Mucosa of rectum (tissue), 2 donors: Measurements from ENCODE around the gene MARCHF10.
A peak's percentile ranks its signal among the peaks of the same experiment; 100 is the strongest.

Experiments
- H3K27ac ChIP-seq, 2 donors: one replicate each; pipeline ENCODE4 v1.7.0; 2013; ENCODE audit warnings: inconsistent platforms in 2 of 2, low read depth in 2 of 2, low read length in 2 of 2
- H3K27me3 ChIP-seq, 2 donors: one replicate each; pipeline ENCODE4 v1.7.0; 2013; ENCODE audit warnings: low read length in 2 of 2; ENCODE audit not compliant: control insufficient read depth in 2 of 2, insufficient read depth in 2 of 2
- H3K36me3 ChIP-seq, 2 donors: one replicate each; pipeline ENCODE4 v1.7.0; 2013; ENCODE audit warnings: low read length in 2 of 2; ENCODE audit not compliant: control insufficient read depth in 2 of 2, insufficient read depth in 2 of 2
- H3K4me1 ChIP-seq, 2 donors: one replicate each; pipeline ENCODE4 v1.7.0; 2013; ENCODE audit warnings: low read length in 2 of 2, mild to moderate bottlenecking in 1 of 2; ENCODE audit not compliant: control insufficient read depth in 2 of 2, insufficient read depth in 2 of 2
- H3K4me3 ChIP-seq, 2 donors: one replicate each; pipeline ENCODE4 v1.7.0; 2013; ENCODE audit warnings: low read length in 2 of 2
- H3K9ac ChIP-seq, 2 donors: one replicate each; pipeline ENCODE4 v1.7.0; 2013; ENCODE audit warnings: low read length in 2 of 2, low read depth in 1 of 2, mild to moderate bottlenecking in 1 of 2
- H3K9me3 ChIP-seq, 2 donors: one replicate each; pipeline ENCODE4 v1.7.0; 2013; ENCODE audit warnings: low read length in 2 of 2; ENCODE audit not compliant: control insufficient read depth in 2 of 2
- donor health status: healthy.
- donor health status: Normal muscosa, but diverticular disease.

Gene MARCHF10

GRCh38 chr17:62738281-62738680 lies 69.8 kb downstream of the MARCHF10 start:
- H3K27me3 ChIP-seq = no peaks in the 10 kb centered on the region
- no peaks in the 10 kb centered on the region for H3K9me3 ChIP-seq
- no peak overlapping the region for H3K9ac ChIP-seq
- no peak overlapping the region for H3K27ac ChIP-seq
- H3K4me1 ChIP-seq = no peaks in the 10 kb centered on the region
- no peaks in the 10 kb centered on the region for H3K36me3 ChIP-seq
- no peak overlapping the region for H3K4me3 ChIP-seq

- Histone ChIP-seq H3K27ac (no peak overlapping the region), H3K9me3 (no peaks in the 10 kb centered on the region), H3K27me3 (no peaks in the 10 kb centered on the region), H3K36me3 (no peaks in the 10 kb centered on the region), H3K9ac (no peak overlapping the region), H3K4me3 (no peak overlapping the region), H3K4me1 (no peaks in the 10 kb centered on the region)
Observed at GRCh38 chr17:62737513-62737912, 70.6 kb downstream of the MARCHF10 start.

DNA sequence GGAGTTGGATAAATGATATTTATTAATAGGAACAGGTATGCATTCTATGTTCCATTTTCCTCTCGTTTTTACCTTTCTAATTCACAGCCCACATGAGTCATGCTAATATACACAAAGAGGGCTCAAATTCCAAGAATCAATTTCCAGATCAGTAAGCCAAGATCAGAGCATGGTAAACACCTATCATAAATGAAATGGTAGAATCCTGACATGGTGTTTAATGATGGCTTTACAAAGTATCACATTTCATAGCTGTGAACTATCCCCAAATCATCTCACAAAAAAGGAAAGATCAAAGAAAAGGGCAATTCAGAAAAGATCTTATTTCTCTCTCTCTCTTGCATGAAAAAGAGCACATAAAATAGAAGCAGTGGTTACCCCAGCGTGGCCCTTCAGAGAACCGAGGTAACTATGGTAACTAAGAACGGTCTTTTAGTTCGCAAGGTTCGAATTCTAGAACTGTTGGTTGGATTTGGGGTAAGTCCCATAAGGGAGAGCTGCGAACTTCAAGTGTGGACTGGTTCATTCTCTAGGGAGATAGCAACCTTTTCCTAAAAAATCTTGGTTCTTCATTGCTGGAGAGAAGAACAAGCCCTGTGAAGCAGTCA lies 73.0 kb downstream of the MARCHF10 start:
- Histone ChIP-seq H3K27ac (no peak overlapping the region), H3K4me3 (no peak overlapping the region), H3K4me1 (no peaks in the 10 kb centered on the region), H3K9ac (no peak overlapping the region), H3K36me3 (no peaks in the 10 kb centered on the region), H3K9me3 (no peaks in the 10 kb centered on the region), H3K27me3 (no peaks in the 10 kb centered on the region)

GRCh38 chr17:62732125-62732524 lies 76.0 kb downstream of the MARCHF10 start:
- H3K4me3 ChIP-seq = no peak overlapping the region
- H3K27me3 ChIP-seq = peaks cover 0 to 4% of the 10 kb centered on the region in 2 donors
- H3K4me1 ChIP-seq = no peaks in the 10 kb centered on the region
- no peak overlapping the region for H3K9ac ChIP-seq
- no peaks in the 10 kb centered on the region for H3K9me3 ChIP-seq
- H3K36me3 ChIP-seq = no peaks in the 10 kb centered on the region
- no peak overlapping the region for H3K27ac ChIP-seq

- Histone ChIP-seq H3K9me3 (no peaks in the 10 kb centered on the region), H3K4me1 (peaks cover 3% of the 10 kb centered on the region in 2 donors), H3K9ac (no peak overlapping the region), H3K27me3 (peaks cover 4% of the 10 kb centered on the region in 2 donors), H3K27ac (no peak overlapping the region), H3K4me3 (no peak overlapping the region), H3K36me3 (no peaks in the 10 kb centered on the region)
Observed at GRCh38 chr17:62727916-62728672, 80.0 kb downstream of the MARCHF10 start.

GRCh38 chr17:62725791-62726249 lies 82.3 kb downstream of the MARCHF10 start:
- Histone ChIP-seq H3K4me3 (no peak overlapping the region), H3K36me3 (no peaks in the 10 kb centered on the region), H3K27ac (peak overlapping the region in 1 of 2 donors; percentile 29), H3K4me1 (peaks cover 3% of the 10 kb centered on the region in 2 donors), H3K9me3 (no peaks in the 10 kb centered on the region), H3K27me3 (peaks cover 4% of the 10 kb centered on the region in 2 donors), H3K9ac (no peak overlapping the region)

- no peaks in the 10 kb centered on the region for H3K9me3 ChIP-seq
- no peak overlapping the region for H3K9ac ChIP-seq
- H3K27me3 ChIP-seq = peaks cover 4% of the 10 kb centered on the region in 2 donors
- no peaks in the 10 kb centered on the region for H3K36me3 ChIP-seq
- H3K4me1 ChIP-seq = peaks cover 3% of the 10 kb centered on the region in 2 donors
- H3K27ac ChIP-seq = peak overlapping the region in 1 of 2 donors; percentile 56
- peak overlapping the region in 1 of 2 donors; percentile 31 for H3K4me3 ChIP-seq
Observed at GRCh38 chr17:62724398-62725146, 83.5 kb downstream of the MARCHF10 start.

DNA sequence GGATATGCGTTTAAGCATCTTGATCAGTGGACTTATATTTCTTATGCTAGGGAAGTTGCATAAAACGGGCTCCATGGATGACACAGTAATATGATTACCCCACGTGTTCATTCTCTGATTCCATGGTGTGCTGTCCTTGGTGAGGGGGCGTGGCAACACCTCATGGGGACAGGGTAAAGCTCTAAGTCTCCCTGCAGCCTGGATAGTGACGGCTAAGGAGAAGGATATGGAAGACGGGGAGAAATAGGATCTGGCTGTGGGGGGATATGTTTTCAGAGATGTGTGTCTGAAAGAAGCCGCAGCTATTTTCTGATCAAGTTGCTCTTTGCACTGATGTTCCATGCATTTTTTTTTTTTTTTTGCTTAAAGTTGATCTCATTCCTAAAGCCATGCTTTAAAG lies 84.3 kb downstream of the MARCHF10 start:
- Histone ChIP-seq H3K9ac (no peak overlapping the region), H3K27ac (no peak overlapping the region), H3K4me3 (no peak overlapping the region), H3K27me3 (peaks cover 4% of the 10 kb centered on the region in 2 donors), H3K4me1 (peaks cover 3% of the 10 kb centered on the region in 2 donors), H3K9me3 (no peaks in the 10 kb centered on the region), H3K36me3 (no peaks in the 10 kb centered on the region)

GRCh38 chr17:62722625-62723024 lies 85.5 kb downstream of the MARCHF10 start:
- H3K36me3 ChIP-seq = no peaks in the 10 kb centered on the region
- peaks cover 0 to 4% of the 10 kb centered on the region in 2 donors for H3K27me3 ChIP-seq
- H3K9ac ChIP-seq = no peak overlapping the region
- H3K9me3 ChIP-seq = no peaks in the 10 kb centered on the region
- no peak overlapping the region for H3K27ac ChIP-seq
- peaks cover 3% of the 10 kb centered on the region in 2 donors for H3K4me1 ChIP-seq
- H3K4me3 ChIP-seq = no peak overlapping the region
